ENCODE measurements around the gene LRCH1.

GRCh38 chr13:46504036-46504435 lies 48.9 kb upstream of the LRCH1 start:
- TF ChIP-seq, protein P1, sequence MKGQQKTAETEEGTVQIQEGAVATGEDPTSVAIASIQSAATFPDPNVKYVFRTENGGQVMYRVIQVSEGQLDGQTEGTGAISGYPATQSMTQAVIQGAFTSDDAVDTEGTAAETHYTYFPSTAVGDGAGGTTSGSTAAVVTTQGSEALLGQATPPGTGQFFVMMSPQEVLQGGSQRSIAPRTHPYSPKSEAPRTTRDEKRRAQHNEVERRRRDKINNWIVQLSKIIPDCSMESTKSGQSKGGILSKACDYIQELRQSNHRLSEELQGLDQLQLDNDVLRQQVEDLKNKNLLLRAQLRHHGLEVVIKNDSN (IDR thresholded peaks at IDR 0.05), result no peak
- no peak for TF ChIP-seq FOXM1 (IDR thresholded peaks at IDR 0.05; ENCODE audit: borderline replicate concordance, low read depth)
- TF ChIP-seq, protein P2, sequence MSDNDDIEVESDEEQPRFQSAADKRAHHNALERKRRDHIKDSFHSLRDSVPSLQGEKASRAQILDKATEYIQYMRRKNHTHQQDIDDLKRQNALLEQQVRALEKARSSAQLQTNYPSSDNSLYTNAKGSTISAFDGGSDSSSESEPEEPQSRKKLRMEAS (IDR thresholded peaks at IDR 0.05), result no peak
- TF ChIP-seq YY1 (IDR thresholded peaks at IDR 0.05; ENCODE audit: low read depth), result no peak
- no peak for TF ChIP-seq EP300 (IDR thresholded peaks at IDR 0.05; ENCODE audit: borderline replicate concordance)
- TF ChIP-seq CREB1 (IDR thresholded peaks at IDR 0.05; ENCODE audit: low read depth), result no peak
- TF ChIP-seq TAF1 (IDR thresholded peaks at IDR 0.05; ENCODE audit: low read depth), result no peak
- TF ChIP-seq, protein P3, sequence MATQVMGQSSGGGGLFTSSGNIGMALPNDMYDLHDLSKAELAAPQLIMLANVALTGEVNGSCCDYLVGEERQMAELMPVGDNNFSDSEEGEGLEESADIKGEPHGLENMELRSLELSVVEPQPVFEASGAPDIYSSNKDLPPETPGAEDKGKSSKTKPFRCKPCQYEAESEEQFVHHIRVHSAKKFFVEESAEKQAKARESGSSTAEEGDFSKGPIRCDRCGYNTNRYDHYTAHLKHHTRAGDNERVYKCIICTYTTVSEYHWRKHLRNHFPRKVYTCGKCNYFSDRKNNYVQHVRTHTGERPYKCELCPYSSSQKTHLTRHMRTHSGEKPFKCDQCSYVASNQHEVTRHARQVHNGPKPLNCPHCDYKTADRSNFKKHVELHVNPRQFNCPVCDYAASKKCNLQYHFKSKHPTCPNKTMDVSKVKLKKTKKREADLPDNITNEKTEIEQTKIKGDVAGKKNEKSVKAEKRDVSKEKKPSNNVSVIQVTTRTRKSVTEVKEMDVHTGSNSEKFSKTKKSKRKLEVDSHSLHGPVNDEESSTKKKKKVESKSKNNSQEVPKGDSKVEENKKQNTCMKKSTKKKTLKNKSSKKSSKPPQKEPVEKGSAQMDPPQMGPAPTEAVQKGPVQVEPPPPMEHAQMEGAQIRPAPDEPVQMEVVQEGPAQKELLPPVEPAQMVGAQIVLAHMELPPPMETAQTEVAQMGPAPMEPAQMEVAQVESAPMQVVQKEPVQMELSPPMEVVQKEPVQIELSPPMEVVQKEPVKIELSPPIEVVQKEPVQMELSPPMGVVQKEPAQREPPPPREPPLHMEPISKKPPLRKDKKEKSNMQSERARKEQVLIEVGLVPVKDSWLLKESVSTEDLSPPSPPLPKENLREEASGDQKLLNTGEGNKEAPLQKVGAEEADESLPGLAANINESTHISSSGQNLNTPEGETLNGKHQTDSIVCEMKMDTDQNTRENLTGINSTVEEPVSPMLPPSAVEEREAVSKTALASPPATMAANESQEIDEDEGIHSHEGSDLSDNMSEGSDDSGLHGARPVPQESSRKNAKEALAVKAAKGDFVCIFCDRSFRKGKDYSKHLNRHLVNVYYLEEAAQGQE (IDR thresholded peaks at IDR 0.05; ENCODE audit: low read depth), result no peak
- TF ChIP-seq TCF12 (IDR thresholded peaks at IDR 0.05; ENCODE audit: low read depth), result no peak
